ENCODE data around the gene PLOD2.

The PLOD2 gene

DNA sequence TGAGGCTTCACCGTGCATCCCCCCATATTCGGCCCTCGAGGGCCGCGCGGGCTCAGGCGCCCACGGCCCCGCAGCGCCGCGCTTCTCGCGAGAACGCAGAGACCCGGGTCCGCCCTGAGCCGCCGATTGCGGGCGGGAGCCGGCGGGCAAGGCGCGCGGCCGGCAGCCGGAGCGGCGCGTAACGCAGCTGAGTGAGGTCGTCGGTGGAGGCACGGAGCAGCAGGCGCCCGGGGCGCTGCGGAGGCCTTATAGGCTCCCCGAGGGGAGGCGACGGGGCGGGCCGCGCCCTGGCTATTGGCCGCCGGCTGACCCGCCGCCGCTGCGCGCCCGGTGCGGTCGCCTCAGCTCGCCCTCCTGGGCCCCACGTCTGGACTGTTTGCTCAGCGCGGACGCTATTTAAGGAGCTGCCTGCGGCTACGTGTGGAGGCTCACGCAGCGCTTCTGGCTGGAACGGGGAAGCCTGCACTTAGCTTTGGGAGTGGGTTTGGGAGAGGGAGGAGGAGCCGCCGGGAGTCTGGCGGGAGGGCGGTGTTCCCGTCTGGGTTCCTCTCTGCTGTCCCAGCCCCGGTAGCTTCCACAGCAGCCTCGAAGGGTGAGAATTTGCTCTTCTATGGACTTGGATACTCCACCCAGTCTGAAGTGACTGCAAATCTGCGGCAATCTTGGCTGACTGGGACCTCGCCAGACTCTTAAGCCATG is at the start of gene PLOD2:
Gene PLOD2 (minus strand): TSS at position 221 of the 699 bp plus-strand sequence. CDS start 195 bp downstream, at position 26.
- DNase-seq (ENCODE audit: low read depth) = no peak

DNA sequence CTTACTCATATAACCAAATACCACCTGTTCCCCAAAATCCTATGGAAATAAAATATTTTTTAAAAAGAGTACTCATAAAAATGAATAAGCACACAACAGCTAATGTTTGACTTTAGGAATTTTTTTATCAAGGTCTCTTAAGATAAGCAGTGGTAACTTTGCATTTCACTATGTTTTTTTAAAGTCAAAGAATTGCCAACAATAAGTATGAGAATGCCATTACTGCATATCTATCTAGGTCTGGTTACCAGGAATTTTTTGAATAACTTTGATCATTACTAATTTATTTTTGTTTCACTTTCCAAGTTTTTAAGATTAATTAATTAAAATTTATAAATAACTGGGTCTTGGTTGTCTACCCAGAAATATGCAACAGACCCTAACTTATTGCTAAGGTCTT is 48.4 kb upstream of the PLOD2 start:
- DNase-seq (ENCODE audit: low read depth) = no peak

DNA sequence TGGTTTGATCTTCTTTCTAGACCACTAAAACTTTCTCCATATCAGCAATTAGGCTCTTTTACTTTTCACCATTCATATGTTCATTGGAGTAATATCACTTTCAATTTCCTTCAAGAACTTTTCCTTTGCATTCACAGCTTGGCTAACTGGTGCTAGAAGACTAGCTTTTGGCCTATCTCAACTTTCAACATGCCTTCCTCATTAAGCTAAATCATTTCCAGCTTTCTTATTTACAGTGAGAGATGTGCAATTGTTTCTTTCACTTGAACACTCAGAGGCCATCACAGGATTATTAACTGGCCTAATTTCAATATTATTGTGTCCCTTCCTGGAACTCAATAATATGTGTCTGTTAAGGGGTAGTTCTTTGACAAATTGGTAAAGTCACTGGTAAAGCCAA is 42.8 kb upstream of the PLOD2 start:
- no peak for DNase-seq (ENCODE audit: low read depth)

DNA sequence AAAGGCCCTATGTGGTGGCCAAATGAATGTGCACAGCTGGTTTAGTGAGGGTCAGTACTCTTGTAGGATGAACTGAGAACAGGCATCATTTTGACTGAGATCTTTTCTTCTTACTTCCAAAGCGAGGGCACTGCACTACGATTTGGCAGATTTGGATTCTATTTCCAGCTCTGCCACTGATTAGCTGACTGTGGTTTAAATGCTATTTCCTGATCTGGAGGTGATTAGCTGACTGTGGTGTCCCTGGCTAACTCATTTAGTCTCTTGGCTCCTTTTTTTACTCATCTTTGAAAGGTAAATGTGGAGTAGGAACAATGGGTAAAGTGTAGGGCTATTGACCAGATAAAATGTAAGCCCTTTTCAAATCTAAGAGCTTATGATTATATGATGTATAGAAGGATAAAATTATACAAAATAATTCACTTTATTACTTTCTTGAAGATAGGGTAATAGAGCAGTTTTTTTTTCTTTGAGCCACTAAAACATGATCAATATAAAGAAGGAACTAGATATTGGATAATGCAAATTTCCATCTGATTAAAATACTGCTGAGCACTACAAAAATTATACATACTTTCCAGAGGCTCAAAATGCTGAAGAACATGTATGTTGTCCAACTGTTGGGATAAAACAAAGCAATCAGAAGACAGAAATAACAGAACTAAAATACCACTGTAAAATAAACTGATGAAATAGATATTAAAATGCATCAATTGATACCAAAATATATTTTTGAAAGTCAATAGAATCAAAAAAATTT is 39.7 kb upstream of the PLOD2 start:
- no peak for DNase-seq (ENCODE audit: low read depth)

DNA sequence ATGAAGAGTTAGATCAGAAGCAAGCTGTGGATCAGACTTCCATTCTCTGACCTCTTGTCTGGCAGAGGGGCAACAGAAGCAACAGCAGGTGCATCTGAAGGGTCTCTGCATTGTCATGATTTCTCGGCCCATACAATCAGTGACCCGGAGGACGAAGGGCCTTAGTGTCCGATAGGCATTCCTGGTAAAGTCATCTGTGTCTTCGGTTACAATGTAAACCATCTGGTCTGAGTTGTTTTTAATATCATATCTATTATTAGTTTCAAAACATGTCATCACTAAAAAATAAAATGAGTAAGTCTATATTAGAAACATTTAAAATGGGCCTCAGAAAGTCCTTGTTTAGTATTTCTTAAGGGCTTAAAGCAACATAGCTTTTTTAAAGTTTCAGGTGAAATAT is 38.8 kb upstream of the PLOD2 start:
- DNase-seq (ENCODE audit: low read depth) = no peak

DNA sequence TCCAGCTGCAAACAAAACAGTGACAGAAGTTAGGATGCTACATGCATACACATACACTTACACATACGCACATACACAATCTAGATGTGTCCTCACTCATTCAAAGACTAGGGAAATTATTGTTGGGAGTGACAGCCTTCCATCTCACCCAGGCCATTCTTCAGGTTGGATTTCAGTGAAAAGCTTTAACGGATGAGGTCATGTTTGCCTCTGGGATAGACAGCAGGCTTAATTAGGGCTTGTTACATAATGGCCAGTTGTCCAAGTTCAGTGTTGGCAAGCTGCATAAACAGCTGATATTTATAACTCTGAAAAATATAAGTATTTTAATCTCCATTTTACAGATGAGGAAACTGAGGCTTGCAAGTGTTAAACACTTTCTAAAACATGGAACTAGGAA is 35.8 kb upstream of the PLOD2 start:
- DNase-seq (ENCODE audit: low read depth) = no peak

DNA sequence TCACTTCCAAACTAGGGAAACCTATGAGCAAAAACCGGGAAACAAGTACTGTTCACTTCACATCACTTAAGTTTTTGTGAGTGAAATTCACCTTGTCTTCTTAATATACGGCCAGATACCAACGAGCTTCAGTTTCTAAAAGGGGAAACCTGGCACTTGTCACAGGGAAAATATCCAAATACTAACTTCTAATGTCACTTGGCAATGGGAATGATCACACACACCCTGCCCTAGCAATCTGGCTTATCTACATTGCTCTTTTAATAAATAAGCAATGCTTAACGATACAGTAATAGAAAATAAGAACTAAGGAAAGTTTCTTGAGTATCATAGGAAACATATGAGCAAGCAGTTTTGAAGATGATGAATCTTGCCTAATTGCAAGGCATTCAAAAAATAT is 34.6 kb upstream of the PLOD2 start:
- DNase-seq (ENCODE audit: low read depth) = no peak

DNA sequence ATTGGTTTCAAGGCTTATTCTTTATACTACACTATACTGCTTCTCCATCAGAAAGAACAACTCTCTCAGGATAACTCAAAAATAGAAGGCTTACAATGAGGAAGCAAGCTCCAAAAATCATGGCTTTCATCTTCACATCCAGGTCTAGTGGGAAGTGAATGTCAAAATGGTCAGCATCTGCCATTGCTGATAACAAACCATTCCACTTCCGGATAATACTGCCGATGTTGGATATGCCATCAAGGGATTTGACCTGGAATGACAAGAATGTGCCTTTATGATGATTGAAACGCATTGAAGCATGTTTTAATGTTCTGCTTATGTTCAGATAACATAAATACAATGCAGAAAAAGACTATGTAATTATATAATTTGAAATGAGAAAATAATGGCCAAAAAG is 34.0 kb upstream of the PLOD2 start:
- DNase-seq (ENCODE audit: low read depth) = no peak

DNA sequence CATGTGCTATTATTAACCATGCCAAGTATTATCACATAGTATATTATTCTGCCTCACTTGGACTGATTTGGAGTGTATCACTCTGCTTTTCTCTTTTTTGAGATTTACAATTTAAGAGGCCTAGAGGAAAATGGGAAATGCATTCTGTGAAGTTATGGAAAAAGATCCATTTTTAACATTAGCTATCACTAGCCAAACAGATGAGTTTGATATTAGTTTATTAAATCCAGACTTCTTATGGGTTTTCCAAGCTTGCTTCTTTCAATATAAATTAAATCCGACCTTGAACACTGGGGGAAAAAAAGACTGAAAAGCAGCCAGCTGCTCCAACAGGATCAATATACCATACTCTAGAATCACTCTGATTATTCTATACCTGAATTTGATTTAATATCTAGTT is 30.1 kb upstream of the PLOD2 start:
- no peak for DNase-seq (ENCODE audit: low read depth)

DNA sequence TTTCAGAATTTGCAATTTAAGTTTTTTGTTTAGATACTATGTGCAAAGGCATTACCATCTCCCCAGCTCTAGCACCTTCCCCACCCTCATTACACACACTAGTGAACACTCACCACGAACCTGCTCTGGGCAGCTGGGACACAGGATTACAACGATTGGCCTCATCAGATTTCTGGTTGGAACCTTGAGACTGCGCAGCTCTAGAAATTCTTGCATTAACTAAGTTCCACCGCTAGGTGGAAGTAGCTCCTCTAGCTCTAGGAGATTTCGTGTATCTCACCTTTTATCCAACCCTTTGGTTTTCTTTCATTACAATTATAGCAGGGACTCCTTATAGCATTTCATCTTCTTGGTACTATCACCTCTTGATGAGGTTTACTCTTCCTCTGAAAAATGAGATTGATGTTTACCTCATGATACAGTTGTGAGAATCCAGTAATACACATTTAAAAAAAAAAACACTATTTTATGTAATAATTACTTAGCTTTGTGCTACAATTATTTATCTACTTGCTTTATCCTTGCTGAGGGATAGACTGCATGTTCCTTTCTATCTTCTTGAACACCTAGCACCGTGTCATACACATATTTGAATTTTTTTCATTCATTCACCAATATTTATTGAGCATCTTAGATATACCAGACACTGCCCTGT is 28.7 kb upstream of the PLOD2 start:
- no peak for DNase-seq (ENCODE audit: low read depth)

DNA sequence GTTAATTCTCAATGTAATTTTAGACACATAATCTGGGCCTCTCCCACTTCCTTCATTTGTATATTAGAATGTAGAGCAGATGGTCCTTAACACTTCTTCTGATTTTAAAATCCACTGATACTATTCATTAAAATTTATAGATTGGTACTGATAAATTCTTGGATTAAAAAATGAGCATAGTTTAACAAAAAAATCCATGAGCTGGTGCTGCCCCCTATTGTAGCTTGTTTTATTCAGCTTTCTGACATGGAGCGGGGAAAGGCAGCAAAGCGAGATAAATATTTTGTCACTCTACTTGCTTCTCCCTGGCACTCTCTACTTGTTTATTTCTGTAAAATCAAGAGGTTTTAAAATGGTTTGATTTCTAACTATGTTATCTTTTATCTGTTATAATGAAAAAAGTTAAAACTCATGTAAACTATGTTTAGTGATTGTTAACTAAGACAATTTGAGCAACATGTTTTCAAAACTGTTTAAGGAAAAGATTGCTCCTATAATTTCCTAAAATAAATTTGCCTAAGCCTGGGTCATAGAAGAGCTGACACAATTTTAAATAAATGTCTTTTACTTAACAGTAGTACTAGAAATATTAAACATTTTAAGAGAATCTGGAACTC is 26.5 kb upstream of the PLOD2 start:
- no peak for DNase-seq (ENCODE audit: low read depth)

DNA sequence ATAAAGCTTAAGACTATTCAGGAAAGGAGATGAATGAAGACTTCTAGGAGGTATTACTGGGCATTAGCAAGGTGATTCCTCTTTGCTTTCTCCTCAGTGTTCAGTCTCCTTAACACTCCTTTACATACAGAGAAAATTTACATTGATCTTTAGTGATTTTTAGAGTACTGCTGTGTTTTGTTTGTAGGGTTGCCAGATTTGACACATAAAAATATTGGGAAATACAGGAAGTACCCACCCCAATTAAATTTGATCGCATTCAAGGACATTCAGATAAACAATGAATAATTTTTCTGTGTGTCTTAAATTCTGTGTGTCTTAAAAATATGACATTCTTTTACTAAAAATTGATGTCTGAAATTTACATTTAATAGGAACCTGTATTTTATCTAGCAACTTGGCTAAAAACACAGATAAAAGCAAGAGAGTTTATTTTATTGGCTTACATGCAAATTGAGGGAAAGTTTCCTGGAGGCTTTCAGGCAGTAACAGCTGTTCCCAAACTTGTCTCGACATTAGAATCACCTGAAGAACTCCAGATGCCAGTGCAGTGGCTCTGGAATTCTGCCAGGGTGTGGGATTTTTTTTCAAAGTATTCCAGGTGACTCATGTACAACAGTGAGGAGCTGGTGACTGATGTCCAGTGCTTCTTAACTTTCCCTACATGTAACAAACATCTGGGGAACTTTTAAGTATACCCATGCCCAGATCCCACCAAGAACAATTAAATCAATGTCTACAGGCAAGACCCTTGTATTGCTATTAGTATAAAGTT is 23.4 kb upstream of the PLOD2 start:
- no peak for DNase-seq (ENCODE audit: low read depth)

DNA sequence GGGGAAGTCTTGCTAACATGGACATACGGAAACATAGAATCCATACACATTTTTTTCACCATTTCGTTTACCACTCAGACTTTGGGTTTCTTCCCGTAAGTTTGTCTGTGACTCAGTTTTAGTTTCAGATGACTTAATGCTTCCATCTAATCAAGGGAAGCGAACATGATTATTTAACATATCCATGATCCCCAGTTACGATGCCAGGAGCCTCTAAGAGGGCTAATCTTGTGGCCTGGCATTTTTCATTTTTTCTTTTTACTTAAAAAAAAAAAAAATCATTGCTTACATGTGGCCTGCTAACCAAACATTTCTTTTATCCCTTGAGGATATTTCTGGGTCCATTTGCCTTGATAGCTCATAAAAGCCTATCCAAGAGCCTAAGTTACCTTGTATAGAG is 20.2 kb upstream of the PLOD2 start:
- DNase-seq (ENCODE audit: low read depth) = no peak

DNA sequence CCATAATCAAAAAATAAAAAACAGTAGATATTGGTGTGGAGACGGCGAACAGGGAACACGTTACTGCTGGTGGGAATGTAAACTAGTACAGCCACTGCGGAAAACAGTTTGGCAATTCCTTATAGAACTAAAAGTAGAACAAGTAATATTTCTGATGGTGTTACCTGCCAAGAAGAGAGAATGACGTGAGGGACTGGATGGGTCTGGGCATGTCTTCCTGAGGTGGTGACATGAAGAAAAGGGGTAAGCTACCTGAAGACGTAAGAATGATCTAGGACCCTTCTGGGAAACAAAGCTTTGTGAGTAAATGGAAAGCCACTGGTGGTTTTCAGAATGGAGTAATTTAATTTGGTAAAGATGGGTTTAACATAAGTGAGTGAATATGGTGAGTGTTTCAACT is 19.4 kb upstream of the PLOD2 start:
- no peak for DNase-seq (ENCODE audit: low read depth)

DNA sequence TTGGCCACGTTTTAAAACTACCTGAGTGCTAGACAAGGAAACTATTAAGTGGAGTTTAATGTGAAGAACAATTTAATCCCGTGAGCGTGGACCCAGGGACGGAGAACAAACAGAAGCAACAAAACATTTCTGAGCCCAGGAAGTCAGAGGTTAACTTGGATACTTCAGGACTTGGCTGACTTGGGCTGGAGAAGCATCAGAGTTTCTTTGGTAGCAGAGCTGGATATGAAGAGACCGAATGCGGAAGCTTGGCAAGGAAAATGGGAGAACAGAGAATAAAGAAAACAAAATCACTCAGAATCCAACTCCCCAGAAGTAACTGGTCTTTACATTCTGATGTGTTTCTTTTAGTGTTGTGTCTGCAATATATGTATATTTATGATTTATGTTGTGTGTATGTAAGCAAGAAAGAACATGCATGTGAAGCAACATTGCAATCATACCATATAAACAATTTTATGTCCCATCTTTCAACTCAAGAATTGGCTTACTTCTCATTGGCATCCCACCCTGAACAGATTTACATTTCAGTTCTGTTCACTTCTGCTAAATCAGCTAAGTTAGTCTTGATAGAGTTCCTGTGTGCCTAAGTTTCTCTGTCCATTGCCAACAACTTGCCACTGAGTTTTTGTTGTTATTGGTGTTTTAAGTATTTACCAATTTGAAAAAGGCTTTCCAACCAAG is 17.2 kb upstream of the PLOD2 start:
- no peak for DNase-seq (ENCODE audit: low read depth)

DNA sequence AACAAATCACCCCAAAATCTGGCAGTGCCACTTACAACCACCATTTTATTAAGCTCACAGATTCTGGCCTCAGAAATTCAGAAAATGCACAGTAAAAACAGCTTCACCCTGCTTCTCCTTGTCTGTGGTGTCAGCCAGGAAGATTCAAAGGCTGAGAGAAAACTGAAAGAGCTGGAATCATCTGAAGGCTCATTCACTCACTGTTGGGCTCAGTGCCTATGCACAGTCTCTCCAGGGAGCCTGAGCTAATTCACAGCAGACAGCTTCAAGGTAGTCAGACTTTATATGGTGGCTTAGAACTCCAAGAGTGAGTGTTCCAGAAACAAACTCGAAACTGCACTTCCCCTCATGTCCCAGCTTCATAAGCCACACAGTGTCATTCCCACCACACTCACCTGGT is 16.5 kb upstream of the PLOD2 start:
- DNase-seq (ENCODE audit: low read depth) = no peak

DNA sequence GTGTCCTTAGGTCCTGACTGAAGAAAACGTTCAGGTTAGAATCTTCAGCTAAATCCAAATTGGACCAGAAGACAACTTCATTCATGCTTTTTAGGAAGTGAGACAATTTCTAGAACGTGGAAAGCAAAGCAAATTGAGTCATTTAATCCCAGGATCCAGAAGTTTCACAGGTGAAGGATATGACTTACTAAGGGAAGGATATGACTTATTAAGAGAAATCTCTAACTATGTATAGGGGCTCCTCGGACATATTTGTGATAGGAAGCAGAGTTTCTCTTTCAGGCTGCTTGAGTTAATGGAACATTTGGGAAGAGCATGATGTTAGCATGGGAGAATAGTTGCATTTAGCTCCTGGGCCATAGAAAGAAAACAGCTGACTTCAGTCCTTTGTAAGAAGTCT is 16.1 kb upstream of the PLOD2 start:
- DNase-seq (ENCODE audit: low read depth) = no peak

DNA sequence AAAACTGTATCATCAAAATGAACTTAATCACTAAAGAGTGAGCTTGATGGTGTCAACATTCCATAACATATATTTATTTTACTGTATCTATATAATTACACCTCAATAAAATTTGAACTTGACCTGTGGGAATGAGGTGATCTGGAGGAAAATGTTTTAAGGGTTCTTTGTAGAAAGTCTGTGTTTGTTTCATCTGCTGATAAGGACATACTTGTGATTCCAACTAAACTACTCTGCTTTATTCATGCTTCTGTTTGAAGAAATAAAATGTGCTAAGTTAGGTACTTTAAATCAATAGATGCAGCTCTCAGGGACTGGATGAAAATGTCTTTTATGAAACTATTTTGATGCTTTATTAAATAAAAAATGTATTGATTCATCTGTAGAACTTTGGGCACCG is 11.6 kb upstream of the PLOD2 start:
- DNase-seq (ENCODE audit: low read depth) = no peak

DNA sequence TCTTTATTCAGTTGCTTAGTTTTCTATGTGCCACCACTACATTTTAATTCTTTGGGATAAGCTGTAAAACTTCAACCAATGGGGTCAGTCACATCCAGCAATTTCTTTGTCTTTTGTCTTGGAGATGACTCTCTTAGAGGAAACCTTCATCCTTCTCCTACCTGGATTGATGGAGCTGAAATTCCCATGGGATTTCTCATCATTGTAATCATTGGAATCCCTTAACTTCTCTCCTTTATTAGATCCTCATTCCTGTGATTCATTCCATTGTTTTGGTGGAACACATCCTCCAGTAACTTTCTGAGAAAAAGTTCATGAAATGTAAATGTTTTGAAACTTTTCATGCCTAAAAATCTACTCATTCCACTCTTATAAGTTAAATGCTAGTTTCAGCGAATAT is 9.6 kb upstream of the PLOD2 start:
- no peak for DNase-seq (ENCODE audit: low read depth)

DNA sequence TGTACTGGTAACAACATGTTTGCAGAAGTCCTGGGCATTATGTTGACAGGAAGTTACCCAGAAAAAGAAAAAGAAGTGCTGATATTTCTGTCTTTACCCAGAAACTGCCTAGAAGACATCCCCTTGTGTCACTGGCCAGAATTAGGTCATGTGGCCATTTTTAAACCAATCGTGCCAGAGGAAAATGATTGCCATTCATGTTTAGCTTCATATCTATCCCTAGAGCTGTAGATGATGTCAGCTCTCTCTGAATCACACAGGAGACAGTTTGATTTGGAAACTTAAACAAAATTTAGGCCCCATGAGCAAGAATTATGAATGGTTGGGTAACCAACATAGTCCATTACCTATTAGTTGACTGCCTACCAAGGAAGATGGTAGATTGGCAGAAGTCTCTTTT is 8.9 kb upstream of the PLOD2 start:
- no peak for DNase-seq (ENCODE audit: low read depth)

DNA sequence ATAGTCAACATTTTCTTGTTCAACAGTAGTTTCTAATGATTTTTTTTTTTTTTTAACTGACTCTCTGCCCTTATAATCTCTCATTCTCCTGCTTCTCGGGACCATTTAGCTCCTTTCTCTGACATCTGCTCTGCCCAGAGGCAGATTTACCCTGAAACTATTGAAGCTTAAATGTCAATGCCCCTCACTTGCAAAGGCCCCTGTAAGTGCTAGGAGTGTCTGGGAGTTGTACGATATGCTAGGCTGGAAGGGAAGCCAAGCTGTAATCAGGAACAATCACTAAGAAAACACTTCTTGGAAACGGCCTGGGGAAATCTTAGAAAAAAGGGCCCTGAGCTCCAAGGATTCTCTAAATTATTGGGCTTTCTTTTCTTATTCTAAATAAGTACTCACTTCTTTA is 5.8 kb upstream of the PLOD2 start:
- DNase-seq (ENCODE audit: low read depth) = no peak

DNA sequence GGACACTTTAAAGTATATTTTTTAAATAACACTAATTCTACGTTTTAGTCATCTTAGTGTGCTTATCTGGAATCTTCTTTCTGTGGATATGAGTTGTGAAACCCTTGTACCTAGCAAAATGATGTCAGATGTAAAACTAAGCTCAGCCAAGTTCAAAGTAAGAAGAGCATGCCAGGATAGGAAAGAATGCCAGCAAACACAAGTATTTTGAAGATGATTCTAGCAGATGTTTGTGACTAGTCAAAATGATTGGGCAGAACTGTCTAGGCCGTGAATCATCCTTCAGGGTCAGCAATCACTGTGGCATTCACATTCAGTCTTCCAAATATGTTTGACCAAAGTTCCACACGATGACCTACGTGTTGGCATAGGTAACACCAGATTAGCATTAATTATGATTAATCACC is 5.4 kb upstream of the PLOD2 start:
- DNase-seq (ENCODE audit: low read depth) = no peak
